CD4-positive, CD25-positive, alpha-beta regulatory T cell (primary cell): ENCODE measurements around the gene SIPA1L3. TPM values are rescaled to one million over a fixed set of nuclear protein-coding genes. Genes with fewer than 3 reads are reported as not detected.
"Not testable (repeated sequence)": the region's sequence is repeated elsewhere in the genome, so short reads cannot be mapped to it uniquely, and the experiment has no call there.

Experiments
- ATAC-seq, 2 donors: fragments of 150-1000 bp; cut with Tn5 transposase; one replicate each; pipeline ENCODE4 v1.10.0; 2021; ENCODE audit warnings: low read depth in 2 of 2, moderate number of reproducible peaks in 2 of 2, moderate library complexity in 1 of 2
- DNase-seq, 3 donors: peaks; one replicate each; pipeline versions ENCODE4 v3.0.0 to v3.0.0-alpha.2; 2012 to 2022; ENCODE audit warnings: mixed read lengths in 1 of 3
- H3K27ac ChIP-seq: one replicate; pipeline ENCODE4 v1.7.0; 2013; ENCODE audit warnings: mild to moderate bottlenecking, low read length; ENCODE audit not compliant: insufficient read depth, poor library complexity, severe bottlenecking
- H3K27me3 ChIP-seq: one replicate; pipeline ENCODE4 v1.7.0; 2013; ENCODE audit warnings: low read length; ENCODE audit not compliant: control insufficient read depth, insufficient read depth
- H3K36me3 ChIP-seq: one replicate; pipeline ENCODE4 v1.7.0; 2013; ENCODE audit warnings: mild to moderate bottlenecking, low read length, moderate library complexity; ENCODE audit not compliant: control insufficient read depth, insufficient read depth
- H3K4me1 ChIP-seq: 2 replicates; pipeline ENCODE4 v1.7.0; 2013; ENCODE audit warnings: mild to moderate bottlenecking, low read length; ENCODE audit not compliant: insufficient read depth, control insufficient read depth, poor library complexity, severe bottlenecking
- H3K4me3 ChIP-seq: one replicate; pipeline ENCODE4 v1.7.0; 2013; ENCODE audit warnings: low read depth, mild to moderate bottlenecking, low read length, moderate library complexity
- H3K9me3 ChIP-seq, 2 experiments: 1 replicate in 1 of 2; 2 replicates in 1 of 2; pipeline ENCODE4 v1.7.0; 2013; ENCODE audit warnings: low read length in 2 of 2, mild to moderate bottlenecking in 1 of 2, moderate library complexity in 1 of 2; ENCODE audit not compliant: control insufficient read depth in 2 of 2
- H3K27ac Mint-ChIP-seq, 3 donors: one replicate each; pipeline ENCODE4 v1.8.0; 2020 to 2022; ENCODE audit warnings: mild to moderate bottlenecking in 3 of 3, mixed read lengths in 3 of 3, moderate library complexity in 2 of 3
- H3K27me3 Mint-ChIP-seq: one replicate; pipeline ENCODE4 v1.8.0; 2022; ENCODE audit warnings: mild to moderate bottlenecking, mixed read lengths
- H3K36me3 Mint-ChIP-seq: one replicate; pipeline ENCODE4 v1.8.0; 2020; ENCODE audit warnings: mixed read lengths
- H3K4me1 Mint-ChIP-seq, 4 donors: one replicate each; pipeline ENCODE4 v1.8.0; 2020 to 2022; ENCODE audit warnings: mixed read lengths in 4 of 4, mild to moderate bottlenecking in 1 of 4
- H3K4me3 Mint-ChIP-seq, 4 donors: one replicate each; pipeline ENCODE4 v1.8.0; 2020 to 2022; ENCODE audit warnings: mild to moderate bottlenecking in 4 of 4, mixed read lengths in 4 of 4, moderate library complexity in 3 of 4
- H3K9me3 Mint-ChIP-seq, 7 donors: one replicate each; pipeline ENCODE4 v1.8.0; 2020 to 2022; ENCODE audit warnings: mixed read lengths in 7 of 7, mild to moderate bottlenecking in 3 of 7, moderate library complexity in 2 of 7
- polyA plus RNA-seq, 4 donors: library from polyadenylated mRNA; unstranded; fragments of 300-500 nt; fragmentation: Illumina TruSeq; gene quantifications; one replicate each; pipeline ENCODE4 v1.2.3, GENCODE V29; 2021
- total RNA-seq: library from RNA; stranded (reverse); gene quantifications from one replicate; pipeline ENCODE4 v1.2.3, GENCODE V29; 2022

SIPA1L3 gene
- total and polyA plus RNA-seq, 5 donors from 2014 or later = 0.41 to 27.6 (median 1.7) TPM

DNA sequence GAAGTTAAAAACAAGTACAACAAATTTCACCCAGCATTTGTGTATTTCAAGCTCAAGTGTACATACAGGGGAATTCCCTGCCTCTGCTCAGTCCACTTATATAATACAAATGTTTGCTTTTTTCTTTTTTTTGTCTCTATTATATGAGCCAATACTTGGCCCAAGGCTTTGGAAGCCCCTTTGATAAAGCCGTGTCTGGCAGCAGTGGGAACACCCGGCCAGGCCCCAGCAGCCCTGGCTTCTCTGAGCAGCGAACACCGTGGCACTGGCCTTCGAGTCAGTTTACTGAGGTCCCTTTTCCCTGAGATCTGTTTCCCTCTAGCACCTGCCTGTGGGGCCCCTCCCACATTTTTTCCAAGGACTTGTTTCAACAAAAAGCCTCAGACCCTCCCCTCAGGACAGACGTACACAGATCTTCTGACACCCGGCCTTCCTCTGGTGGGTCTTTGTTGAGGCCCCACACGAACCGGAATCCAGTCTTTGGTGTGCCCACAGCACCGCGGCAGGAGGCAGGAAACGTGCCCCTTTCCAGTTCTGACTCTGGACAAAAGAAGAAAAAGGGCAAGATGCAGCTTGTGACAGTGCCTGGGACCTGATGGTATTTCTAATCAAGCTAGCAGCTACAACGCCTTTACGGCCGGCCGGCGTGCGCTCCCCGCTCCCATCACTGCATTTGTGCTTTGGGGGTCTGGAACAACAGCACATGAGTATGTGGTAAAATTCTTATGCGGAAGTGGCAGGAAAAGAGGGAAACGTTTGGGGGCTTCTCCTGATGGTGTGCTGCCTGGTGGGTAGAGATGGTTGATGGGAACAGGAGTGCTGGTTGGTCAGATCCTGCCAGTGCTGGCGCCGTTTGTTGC is 13.8 kb downstream of the SIPA1L3 start:
- Histone ChIP-seq H3K27ac (no peak overlapping the region), H3K4me1 (no peaks in the 10 kb centered on the region), H3K36me3 (peaks cover 3% of the 10 kb centered on the region), H3K27me3 (no peaks in the 10 kb centered on the region), H3K4me3 (no peak overlapping the region), H3K9me3 (no peaks in the 10 kb centered on the region)
- H3K4me3 Mint-ChIP-seq = no peak overlapping the region
- H3K9me3 Mint-ChIP-seq = no peaks in the 10 kb centered on the region
- no peak for ATAC-seq
- peaks cover 30% of the 10 kb centered on the region for H3K36me3 Mint-ChIP-seq
- peak overlapping the region in 1 of 3 donors; percentile 59 for H3K27ac Mint-ChIP-seq
- DNase-seq = no peak
- H3K27me3 Mint-ChIP-seq = no peaks in the 10 kb centered on the region
- peaks cover 5 to 24% (median 13%) of the 10 kb centered on the region in 4 donors for H3K4me1 Mint-ChIP-seq

DNA sequence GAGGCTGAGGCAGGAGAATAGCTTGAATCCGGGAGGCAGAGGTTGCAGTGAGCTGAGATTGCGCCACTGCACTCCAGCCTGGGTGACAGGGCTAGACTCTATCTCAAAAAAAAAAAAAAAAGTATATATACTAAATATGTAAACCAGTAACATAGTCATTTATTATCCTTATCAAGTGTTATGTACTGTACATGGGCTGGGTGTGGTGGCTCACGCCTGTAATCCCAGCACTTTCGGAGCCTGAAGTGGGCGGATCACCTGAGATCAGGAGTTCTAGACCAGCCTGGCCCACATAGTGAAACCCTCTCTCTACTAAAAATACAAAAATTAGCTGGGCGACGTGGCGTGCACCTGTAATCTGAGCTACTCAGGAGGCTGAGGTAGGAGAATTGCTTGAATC is 17.6 kb downstream of the SIPA1L3 start:
- Mint-ChIP-seq H3K4me1 (peaks cover 5 to 19% (median 11%) of the 10 kb centered on the region in 4 donors), H3K36me3 (peaks cover 14% of the 10 kb centered on the region)
- DNase-seq, H3K9me3 Mint-ChIP-seq, H3K27ac ChIP-seq, H3K27me3 Mint-ChIP-seq, H3K36me3 ChIP-seq, H3K4me3 ChIP-seq, H3K27me3 ChIP-seq, ATAC-seq, H3K4me1 ChIP-seq, H3K4me3 Mint-ChIP-seq, H3K9me3 ChIP-seq, H3K27ac Mint-ChIP-seq: not testable (repeated sequence)

DNA sequence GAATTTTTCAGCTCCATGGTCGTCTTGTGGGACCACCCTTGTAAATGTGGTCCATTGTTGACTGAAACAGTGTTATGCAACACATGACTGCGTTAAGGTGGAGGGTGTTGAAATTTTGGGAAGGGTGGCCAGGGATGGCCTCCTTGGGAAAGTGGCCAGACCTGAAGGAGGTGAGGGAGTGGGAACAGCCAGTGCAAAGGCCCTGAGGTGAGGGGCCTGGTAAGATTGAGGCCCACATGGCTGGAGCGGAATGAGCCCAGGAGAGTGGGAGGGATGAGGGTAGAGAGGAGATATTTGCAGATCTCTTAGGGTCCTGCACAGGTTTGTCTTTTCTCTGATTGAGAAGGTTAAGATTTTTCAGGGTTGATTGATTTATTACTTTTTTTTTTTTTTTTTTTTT is 18.2 kb downstream of the SIPA1L3 start:
- H3K4me3 ChIP-seq = no peak overlapping the region
- H3K27me3 ChIP-seq = no peaks in the 10 kb centered on the region
- H3K9me3 Mint-ChIP-seq = no peaks in the 10 kb centered on the region
- no peak overlapping the region for H3K27ac ChIP-seq
- H3K4me1 Mint-ChIP-seq = peaks cover 2 to 18% (median 10%) of the 10 kb centered on the region in 4 donors
- no peak for ATAC-seq
- DNase-seq = no peak
- H3K4me1 ChIP-seq = no peaks in the 10 kb centered on the region
- no peak overlapping the region for H3K27ac Mint-ChIP-seq
- no peaks in the 10 kb centered on the region for H3K27me3 Mint-ChIP-seq
- no peak overlapping the region for H3K4me3 Mint-ChIP-seq
- H3K9me3 ChIP-seq = no peaks in the 10 kb centered on the region
- H3K36me3 ChIP-seq = peaks cover 3% of the 10 kb centered on the region
- peaks cover 14% of the 10 kb centered on the region for H3K36me3 Mint-ChIP-seq

DNA sequence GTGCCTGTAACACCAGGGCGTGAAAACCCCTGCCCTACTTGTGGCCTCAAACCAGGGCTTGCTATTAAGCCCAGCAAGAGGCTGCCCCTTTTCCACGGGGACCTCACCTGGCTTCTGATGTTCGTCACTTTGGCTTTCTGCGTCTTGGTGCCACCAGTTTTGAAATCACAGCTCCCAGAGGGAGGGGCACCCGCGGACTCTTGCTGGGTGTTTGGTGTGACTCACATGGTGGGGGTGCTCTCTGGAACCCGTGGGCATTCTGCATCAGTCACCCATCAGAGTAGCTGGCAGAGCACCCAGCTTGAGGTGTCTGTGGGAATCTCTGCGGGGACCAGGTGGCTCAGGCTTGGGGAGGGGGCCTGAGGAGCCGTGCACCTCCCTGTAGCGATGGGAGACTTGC is 19.2 kb downstream of the SIPA1L3 start:
- Histone ChIP-seq H3K27ac (no peak overlapping the region), H3K9me3 (no peaks in the 10 kb centered on the region), H3K4me3 (no peak overlapping the region), H3K36me3 (no peaks in the 10 kb centered on the region), H3K27me3 (no peaks in the 10 kb centered on the region), H3K4me1 (no peaks in the 10 kb centered on the region)
- ATAC-seq = no peak
- H3K9me3 Mint-ChIP-seq = no peaks in the 10 kb centered on the region
- H3K4me1 Mint-ChIP-seq = peaks cover 0 to 13% (median 5%) of the 10 kb centered on the region in 4 donors
- no peaks in the 10 kb centered on the region for H3K27me3 Mint-ChIP-seq
- no peak overlapping the region for H3K27ac Mint-ChIP-seq
- no peak overlapping the region for H3K4me3 Mint-ChIP-seq
- H3K36me3 Mint-ChIP-seq = peaks cover 14% of the 10 kb centered on the region
- DNase-seq = no peak

GRCh38 chr19:37926711-37927110 is 19.7 kb downstream of the SIPA1L3 start:
- Mint-ChIP-seq H3K27ac (no peak overlapping the region), H3K4me1 (peaks cover 0 to 11% (median 5%) of the 10 kb centered on the region in 4 donors), H3K36me3 (peaks cover 11% of the 10 kb centered on the region), H3K4me3 (no peak overlapping the region), H3K27me3 (no peaks in the 10 kb centered on the region), H3K9me3 (no peaks in the 10 kb centered on the region)
- no peak for ATAC-seq
- DNase-seq = no peak
- H3K36me3 ChIP-seq = no peaks in the 10 kb centered on the region
- no peaks in the 10 kb centered on the region for H3K4me1 ChIP-seq
- H3K4me3 ChIP-seq = no peak overlapping the region
- H3K9me3 ChIP-seq = no peaks in the 10 kb centered on the region
- no peak overlapping the region for H3K27ac ChIP-seq
- no peaks in the 10 kb centered on the region for H3K27me3 ChIP-seq

GRCh38 chr19:37928527-37929286 is 21.7 kb downstream of the SIPA1L3 start:
- no peaks in the 10 kb centered on the region for H3K4me1 ChIP-seq
- no peak overlapping the region for H3K4me3 ChIP-seq
- no peak overlapping the region for H3K27ac ChIP-seq
- H3K9me3 ChIP-seq = no peaks in the 10 kb centered on the region
- H3K36me3 ChIP-seq = peaks cover under 1% of the 10 kb centered on the region
- DNase-seq (no peak), ATAC-seq (peak; percentile 40 to 48)
- Mint-ChIP-seq H3K9me3 (no peaks in the 10 kb centered on the region), H3K4me1 (peaks cover 0 to 15% (median 5%) of the 10 kb centered on the region in 4 donors), H3K27me3 (no peaks in the 10 kb centered on the region), H3K27ac (no peak overlapping the region), H3K36me3 (peaks cover 17% of the 10 kb centered on the region), H3K4me3 (no peak overlapping the region)
- H3K27me3 ChIP-seq = no peaks in the 10 kb centered on the region

DNA sequence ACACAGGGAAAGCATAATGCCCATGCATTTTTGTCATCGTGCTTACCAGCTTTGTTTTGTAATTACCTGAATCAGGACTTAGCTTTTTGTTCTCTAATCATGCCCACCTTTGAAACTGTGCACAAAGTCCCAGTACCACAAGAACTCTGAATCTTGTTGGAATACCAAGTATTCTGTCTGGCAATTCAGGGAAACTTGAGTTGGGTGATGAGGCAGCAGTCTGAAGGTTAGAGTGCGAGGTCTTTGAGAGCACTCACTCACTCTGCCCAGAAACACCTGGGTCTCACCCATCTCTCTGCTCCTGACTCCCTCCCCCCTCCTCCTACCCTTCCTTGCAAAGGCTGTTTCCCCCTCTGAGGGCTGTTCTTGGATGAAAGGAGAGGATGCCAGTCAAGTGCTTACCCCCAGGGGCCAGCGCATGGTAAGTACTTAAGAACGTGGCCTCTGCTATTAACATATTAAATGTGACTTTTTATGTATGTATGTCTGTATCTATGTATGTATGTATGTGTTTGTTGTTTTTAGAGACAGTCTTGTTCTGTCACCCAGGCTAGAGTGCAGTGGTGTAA is 22.4 kb downstream of the SIPA1L3 start:
- Mint-ChIP-seq H3K36me3 (peaks cover 23% of the 10 kb centered on the region), H3K27me3 (no peaks in the 10 kb centered on the region), H3K4me3 (no peak overlapping the region), H3K9me3 (no peaks in the 10 kb centered on the region), H3K27ac (no peak overlapping the region), H3K4me1 (peaks cover 0 to 16% (median 5%) of the 10 kb centered on the region in 4 donors)
- Histone ChIP-seq H3K9me3 (no peaks in the 10 kb centered on the region), H3K4me1 (no peaks in the 10 kb centered on the region), H3K4me3 (no peak overlapping the region), H3K27me3 (no peaks in the 10 kb centered on the region), H3K36me3 (peaks cover 5% of the 10 kb centered on the region), H3K27ac (no peak overlapping the region)
- ATAC-seq (no peak), DNase-seq (no peak)
